ENCODE results near the gene NT5DC1.

Gene NT5DC1

GRCh38 chr6:116157391-116157790 lies 56.7 kb downstream of the NT5DC1 start:
- DNase-seq (ENCODE audit: extremely low read depth, low read depth) = no peak
- no peak for TF ChIP-seq CTCF (IDR thresholded peaks at IDR 0.05; ENCODE audit: low read depth, low read length)

GRCh38 chr6:116158641-116159040 lies 58.0 kb downstream of the NT5DC1 start:
- DNase-seq (ENCODE audit: extremely low read depth, low read depth) = no peak
- TF ChIP-seq CTCF (IDR thresholded peaks at IDR 0.05; ENCODE audit: low read depth, low read length) = no peak

GRCh38 chr6:116159782-116160524 lies 59.3 kb downstream of the NT5DC1 start:
- DNase-seq (ENCODE audit: extremely low read depth, low read depth) = no peak
- no peak for TF ChIP-seq CTCF (IDR thresholded peaks at IDR 0.05; ENCODE audit: low read depth, low read length)

- TF ChIP-seq CTCF (IDR thresholded peaks at IDR 0.05; ENCODE audit: low read depth, low read length) = no peak
- no peak for DNase-seq (ENCODE audit: extremely low read depth, low read depth)
These were observed 64.9 kb downstream of the NT5DC1 start for GRCh38 chr6:116165596-116165995.

GRCh38 chr6:116166369-116166768 lies 65.7 kb downstream of the NT5DC1 start:
- no peak for TF ChIP-seq CTCF (IDR thresholded peaks at IDR 0.05; ENCODE audit: low read depth, low read length)
- DNase-seq (ENCODE audit: extremely low read depth, low read depth) = no peak

- no peak for TF ChIP-seq CTCF (IDR thresholded peaks at IDR 0.05; ENCODE audit: low read depth, low read length)
- DNase-seq (ENCODE audit: extremely low read depth, low read depth) = no peak
These were observed 67.5 kb downstream of the NT5DC1 start for GRCh38 chr6:116168148-116168547.

- no peak for TF ChIP-seq CTCF (IDR thresholded peaks at IDR 0.05; ENCODE audit: low read depth, low read length)
These were observed 69.2 kb downstream of the NT5DC1 start for GRCh38 chr6:116169880-116170279.

More at GRCh38 chr6:116169880-116170279, 69.2 kb downstream of the NT5DC1 start:
- no peak for DNase-seq (ENCODE audit: extremely low read depth, low read depth)

Data from AG09319 (cell line).